ENCODE data around the gene NFIA.

Gene NFIA

GRCh38 chr1:61280452-61280851 is 198.1 kb downstream of the NFIA start:
- no peak overlapping the region for H3K27ac ChIP-seq
- H3K27me3 ChIP-seq (ENCODE audit: insufficient read depth, low read depth), result no peaks in the 10 kb centered on the region
- TF ChIP-seq CTCF (conservative IDR thresholded peaks at IDR 0.05; ENCODE audit: low read depth, low read length), result no peak
- no peak overlapping the region for H2AFZ ChIP-seq (ENCODE audit: low read depth)
- no peak overlapping the region for H3K4me3 ChIP-seq (IDR thresholded peaks at IDR 0.05; ENCODE audit: insufficient read depth, low read depth, low read length)
- H4K20me1 ChIP-seq (ENCODE audit: insufficient read depth), result no peaks in the 10 kb centered on the region
- H3K4me1 ChIP-seq (ENCODE audit: low read depth, poor library complexity, severe bottlenecking), result peaks cover 20% of the 10 kb centered on the region
- H3K79me2 ChIP-seq (ENCODE audit: insufficient read depth, low read depth), result no peaks in the 10 kb centered on the region
- no peak overlapping the region for H3K4me2 ChIP-seq
- H3K36me3 ChIP-seq (ENCODE audit: insufficient read depth), result no peaks in the 10 kb centered on the region
- no peak overlapping the region for H3K9ac ChIP-seq

- H3K27ac ChIP-seq, result no peak overlapping the region
- H3K4me3 ChIP-seq (IDR thresholded peaks at IDR 0.05; ENCODE audit: insufficient read depth, low read depth, low read length), result no peak overlapping the region
- peaks cover 20% of the 10 kb centered on the region for H3K4me1 ChIP-seq (ENCODE audit: low read depth, poor library complexity, severe bottlenecking)
- H2AFZ ChIP-seq (ENCODE audit: low read depth), result no peak overlapping the region
- no peaks in the 10 kb centered on the region for H3K79me2 ChIP-seq (ENCODE audit: insufficient read depth, low read depth)
- no peak for TF ChIP-seq CTCF (conservative IDR thresholded peaks at IDR 0.05; ENCODE audit: low read depth, low read length)
- H3K36me3 ChIP-seq (ENCODE audit: insufficient read depth), result no peaks in the 10 kb centered on the region
- H3K27me3 ChIP-seq (ENCODE audit: insufficient read depth, low read depth), result no peaks in the 10 kb centered on the region
- H4K20me1 ChIP-seq (ENCODE audit: insufficient read depth), result no peaks in the 10 kb centered on the region
- H3K9ac ChIP-seq, result no peak overlapping the region
- H3K4me2 ChIP-seq, result no peak overlapping the region
These were observed 200.0 kb downstream of the NFIA start for GRCh38 chr1:61282387-61282786.

- Histone ChIP-seq H3K27me3 (ENCODE audit: insufficient read depth, low read depth) (no peaks in the 10 kb centered on the region), H3K79me2 (ENCODE audit: insufficient read depth, low read depth) (no peaks in the 10 kb centered on the region), H3K4me2 (peak overlapping the region; percentile 49; the same call in 1 of the 2 replicates), H4K20me1 (ENCODE audit: insufficient read depth) (no peaks in the 10 kb centered on the region), H3K9ac (no peak overlapping the region), H2AFZ (ENCODE audit: low read depth) (no peak overlapping the region), H3K4me1 (ENCODE audit: low read depth, poor library complexity, severe bottlenecking) (peaks cover 20% of the 10 kb centered on the region), H3K36me3 (ENCODE audit: insufficient read depth) (no peaks in the 10 kb centered on the region), H3K27ac (no peak overlapping the region), H3K4me3 (IDR thresholded peaks at IDR 0.05; ENCODE audit: insufficient read depth, low read depth, low read length) (no peak overlapping the region)
- TF ChIP-seq CTCF (conservative IDR thresholded peaks at IDR 0.05; ENCODE audit: low read depth, low read length), result no peak
These were observed 202.0 kb downstream of the NFIA start for GRCh38 chr1:61284248-61284854.

- H4K20me1 ChIP-seq (ENCODE audit: insufficient read depth), result no peaks in the 10 kb centered on the region
- H3K4me1 ChIP-seq (ENCODE audit: low read depth, poor library complexity, severe bottlenecking), result peaks cover 20% of the 10 kb centered on the region
- no peaks in the 10 kb centered on the region for H3K36me3 ChIP-seq (ENCODE audit: insufficient read depth)
- no peaks in the 10 kb centered on the region for H3K27me3 ChIP-seq (ENCODE audit: insufficient read depth, low read depth)
- H3K4me2 ChIP-seq, result peak overlapping the region; percentile 49; the same call in 1 of the 2 replicates
- TF ChIP-seq CTCF (conservative IDR thresholded peaks at IDR 0.05; ENCODE audit: low read depth, low read length), result no peak
- no peak overlapping the region for H3K4me3 ChIP-seq (IDR thresholded peaks at IDR 0.05; ENCODE audit: insufficient read depth, low read depth, low read length)
- no peaks in the 10 kb centered on the region for H3K79me2 ChIP-seq (ENCODE audit: insufficient read depth, low read depth)
- H2AFZ ChIP-seq (ENCODE audit: low read depth), result no peak overlapping the region
- no peak overlapping the region for H3K27ac ChIP-seq
- H3K9ac ChIP-seq, result no peak overlapping the region
These were observed 202.6 kb downstream of the NFIA start for GRCh38 chr1:61284936-61285335.
